HG03571 (cell line): ENCODE results near the gene FAHD1.
"Not testable (repeated sequence)": the region's sequence is repeated elsewhere in the genome, so short reads cannot be mapped to it uniquely, and the experiment has no call there.

Experiments used
- ATAC-seq: cut with Tn5 transposase; IDR thresholded peaks from one replicate; pipeline ENCODE4 v1.9.1; 2021; ENCODE audit not compliant: unreplicated experiment

Gene FAHD1

GRCh38 chr16:1788708-1789100, 38.3 kb upstream of the FAHD1 start:
- ATAC-seq: no peak

- no peak for ATAC-seq
Observed at GRCh38 chr16:1789643-1790045, 37.4 kb upstream of the FAHD1 start.

DNA sequence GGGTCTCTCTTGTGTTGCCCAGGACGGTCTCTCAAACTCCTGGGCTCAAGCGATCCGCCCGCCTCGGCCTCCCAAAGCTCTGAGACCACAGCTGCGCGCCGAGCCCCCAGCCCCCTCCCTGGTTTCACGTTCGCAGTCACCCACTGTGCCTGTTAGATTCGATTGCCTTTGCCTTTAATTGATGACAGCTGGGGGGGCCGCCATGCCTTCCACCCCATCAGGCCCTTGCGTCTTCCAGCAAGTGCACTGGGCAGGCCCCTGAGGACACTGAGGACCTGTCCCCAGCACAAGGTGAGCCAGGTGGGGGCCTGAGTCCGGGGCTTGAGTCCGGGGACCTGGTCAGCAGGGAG, 36.8 kb upstream of the FAHD1 start:
- ATAC-seq: no peak

DNA sequence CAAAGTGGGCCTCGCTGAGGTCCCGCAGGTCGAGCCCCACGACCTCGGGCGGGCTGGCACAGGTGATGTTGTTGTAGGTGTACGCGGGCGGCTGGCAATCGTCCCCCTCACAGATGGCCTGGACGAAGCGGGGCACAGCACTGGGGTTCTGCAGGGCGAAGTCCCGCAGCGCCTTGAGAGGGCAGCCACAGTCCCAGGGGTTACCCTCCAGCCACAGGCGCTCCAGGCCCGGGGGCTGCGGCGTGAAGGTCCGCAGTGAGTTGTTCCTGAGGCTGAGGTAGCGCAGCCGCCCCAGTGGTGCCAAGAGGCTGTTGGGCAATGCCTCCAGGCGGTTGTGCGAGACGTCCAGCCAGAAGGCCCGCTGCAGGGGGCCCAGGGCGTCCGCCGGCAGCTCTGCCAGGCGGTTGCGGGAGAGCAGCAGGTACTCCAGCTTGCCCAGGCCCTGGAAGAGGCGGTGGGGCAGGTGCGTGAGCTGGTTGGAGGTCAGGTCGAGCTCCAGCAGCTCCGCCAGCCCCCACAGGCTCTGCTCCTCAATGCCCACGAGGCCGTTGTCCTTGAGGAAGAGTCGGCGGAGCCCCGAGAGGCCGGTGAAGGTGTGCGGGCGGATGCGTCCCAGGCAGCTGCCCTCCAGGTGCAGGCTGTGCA, 36.3 kb upstream of the FAHD1 start:
- ATAC-seq: no peak

GRCh38 chr16:1791256-1791942, 35.6 kb upstream of the FAHD1 start:
- no peak for ATAC-seq

GRCh38 chr16:1791943-1792812, 34.8 kb upstream of the FAHD1 start:
- no peak for ATAC-seq

DNA sequence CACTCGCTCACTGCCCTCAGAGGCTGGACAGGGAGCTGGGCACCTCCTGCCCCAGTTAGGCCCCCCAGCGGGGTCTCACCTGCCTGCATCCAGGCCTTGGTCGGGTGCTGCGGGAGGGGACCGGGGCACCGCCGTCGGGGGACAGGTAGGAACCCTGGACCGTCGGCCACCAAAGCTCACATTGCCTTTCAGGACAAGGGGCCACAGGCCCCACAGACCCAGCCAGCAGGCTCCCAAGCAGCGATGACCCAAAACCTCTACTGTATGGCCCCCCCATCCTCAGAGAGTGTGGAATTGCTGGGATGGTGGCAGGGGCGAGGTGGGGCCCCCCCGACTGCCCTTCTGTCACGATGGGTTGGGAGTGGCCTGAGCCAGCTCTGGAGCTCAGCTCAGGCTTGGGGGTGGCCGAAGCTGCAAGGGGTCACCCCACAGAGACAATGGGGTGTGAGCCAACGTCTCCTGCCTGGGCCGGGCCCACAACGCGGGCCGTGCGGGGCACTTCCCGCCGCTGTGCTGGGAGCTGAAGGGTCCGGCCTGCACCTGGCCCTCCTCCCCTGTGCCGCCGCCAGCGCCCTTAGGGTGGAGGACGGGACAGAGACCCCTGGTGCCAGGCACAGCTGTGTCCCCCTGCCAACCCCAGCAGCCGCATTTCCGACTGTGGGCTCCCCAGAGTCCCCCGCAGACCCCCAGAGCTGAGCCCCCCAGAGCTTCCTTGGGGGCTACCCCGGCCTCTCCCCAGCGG, 34.0 kb upstream of the FAHD1 start:
- no peak for ATAC-seq

GRCh38 chr16:1793578-1794220, 33.3 kb upstream of the FAHD1 start, which contains the start of gene IGFALS:
IGFALS (minus strand) TSS chr16:1793705; CDS start chr16:1793652, 53 bp downstream.
- no peak for ATAC-seq

- ATAC-seq: no peak
Observed at GRCh38 chr16:1794221-1794871, 32.7 kb upstream of the FAHD1 start.

DNA sequence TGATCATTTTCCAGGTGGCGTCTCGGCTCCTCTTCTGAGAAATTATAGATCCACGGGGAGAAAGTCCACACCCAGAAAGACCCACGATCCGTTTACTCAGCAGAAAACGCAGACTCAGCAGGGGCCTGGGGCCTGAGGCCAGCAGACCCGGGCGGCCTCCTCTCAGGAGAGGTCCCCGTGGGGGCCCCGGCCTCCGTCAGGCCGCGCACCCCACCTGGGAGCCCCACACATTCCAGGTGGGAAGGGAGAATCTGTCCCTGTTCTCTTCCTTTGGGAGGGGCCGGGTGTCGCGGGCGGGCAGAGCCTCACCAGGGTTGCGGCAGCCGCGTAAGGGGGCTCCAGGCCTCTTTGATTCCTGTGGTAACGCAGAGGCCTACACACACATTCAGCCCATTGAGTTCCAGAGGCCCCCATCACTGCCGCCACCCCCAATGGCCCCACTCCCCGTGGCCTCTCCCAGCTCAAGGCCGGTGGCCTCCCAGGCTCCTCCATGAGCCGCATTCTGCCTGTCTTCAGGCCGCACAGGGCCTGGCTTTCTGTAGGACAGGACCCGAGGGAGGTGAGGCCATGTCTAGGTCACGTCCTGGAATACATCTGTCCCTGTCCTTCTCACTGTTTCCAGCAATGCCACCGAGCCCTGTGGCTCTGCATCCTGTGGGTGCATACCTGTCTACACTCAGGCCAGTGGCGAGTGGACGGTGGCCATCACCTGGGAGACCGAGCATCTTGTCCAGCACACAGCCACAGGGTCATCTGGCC, 31.9 kb upstream of the FAHD1 start:
- ATAC-seq: no peak

DNA sequence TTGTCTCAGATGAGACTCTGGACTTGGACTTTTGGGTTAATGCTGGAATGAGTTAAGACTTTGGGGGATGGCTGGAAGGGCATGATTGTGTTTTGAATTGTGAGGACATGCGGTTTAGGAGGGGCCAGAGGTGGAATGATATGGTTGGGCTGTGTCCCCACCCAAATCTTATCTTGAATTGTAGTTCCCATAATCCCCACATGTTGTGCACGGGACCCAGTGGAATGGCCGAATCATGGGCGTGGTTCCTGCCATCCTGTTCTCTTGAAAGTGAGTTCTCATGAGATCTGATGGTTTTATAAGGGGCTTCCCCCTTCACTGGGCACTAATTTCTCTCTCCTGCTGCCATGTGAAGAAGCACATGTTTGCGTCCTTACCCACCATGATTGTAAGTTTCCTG, 27.7 kb upstream of the FAHD1 start:
- ATAC-seq: not testable (repeated sequence)

GRCh38 chr16:1800701-1801100, 26.3 kb upstream of the FAHD1 start:
- ATAC-seq: no peak

DNA sequence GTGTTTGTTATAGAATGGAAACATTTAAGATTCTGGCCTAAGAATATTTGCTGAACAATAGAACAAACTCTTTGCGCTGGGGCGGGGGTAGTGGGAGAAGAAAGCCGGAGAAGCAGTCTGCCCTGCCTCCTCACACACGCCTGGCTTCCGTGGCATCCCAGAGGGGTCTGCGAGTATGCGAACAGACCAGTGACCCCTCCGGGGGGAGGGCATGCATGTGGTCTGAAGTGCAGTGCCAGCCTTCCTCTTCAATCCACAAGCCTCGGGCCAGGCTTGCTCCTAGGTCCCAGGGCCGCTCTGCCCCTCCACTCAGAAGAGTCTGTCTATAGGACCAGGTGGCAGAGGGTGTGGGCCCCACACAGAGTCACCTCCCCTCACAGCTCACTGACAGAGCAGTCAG, 19.4 kb upstream of the FAHD1 start:
- ATAC-seq: no peak

- ATAC-seq: no peak
Observed at GRCh38 chr16:1808691-1809090, 18.3 kb upstream of the FAHD1 start.

DNA sequence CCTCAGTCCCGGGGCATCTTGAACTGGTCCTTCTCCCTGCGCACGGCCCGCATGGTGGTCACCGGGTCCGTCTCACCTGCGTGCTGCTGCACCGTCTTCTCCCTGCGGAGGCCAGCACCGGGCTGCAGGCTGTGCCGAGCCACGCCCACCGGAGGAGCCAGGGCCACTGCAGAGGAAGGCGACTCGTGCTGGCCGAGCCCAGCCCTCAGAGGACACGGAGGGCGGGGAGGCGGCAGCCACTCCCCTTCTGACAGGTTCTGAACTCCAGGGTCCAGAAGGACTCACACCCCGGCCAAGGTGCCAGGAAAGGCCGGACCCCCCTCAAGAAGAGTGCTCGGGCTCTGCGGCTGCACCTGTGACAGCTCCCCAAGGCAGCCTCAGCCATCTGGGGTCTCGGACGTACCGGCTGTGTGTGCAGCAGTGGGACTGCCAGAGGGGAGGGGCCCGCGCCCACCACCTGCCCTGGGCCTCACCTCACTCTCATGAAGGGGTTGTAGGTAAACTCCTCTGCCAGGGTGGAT, 17.7 kb upstream of the FAHD1 start:
- no peak for ATAC-seq

DNA sequence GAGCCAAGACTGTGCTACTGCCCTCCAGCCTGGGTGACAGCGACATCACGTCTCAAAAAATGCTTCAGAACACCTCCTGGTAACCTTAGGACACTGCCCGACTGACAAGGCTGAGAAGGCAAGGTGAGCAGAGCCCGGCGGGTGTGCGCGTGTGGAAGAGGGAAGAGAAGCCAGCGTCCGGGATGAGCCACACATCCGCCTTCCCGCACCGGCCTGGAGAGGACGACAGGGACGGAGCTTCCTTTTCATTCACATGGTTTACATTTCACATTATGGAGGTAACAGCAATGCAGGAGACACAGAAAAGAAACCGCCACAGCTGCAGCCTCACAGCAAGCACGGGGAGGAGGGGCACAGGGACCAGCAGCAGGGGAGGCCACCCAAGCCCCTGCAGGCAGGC, 16.9 kb upstream of the FAHD1 start:
- no peak for ATAC-seq

- ATAC-seq: no peak
Observed at GRCh38 chr16:1810536-1810935, 16.5 kb upstream of the FAHD1 start.

- no peak for ATAC-seq
Observed at GRCh38 chr16:1812732-1813163, 14.3 kb upstream of the FAHD1 start.

DNA sequence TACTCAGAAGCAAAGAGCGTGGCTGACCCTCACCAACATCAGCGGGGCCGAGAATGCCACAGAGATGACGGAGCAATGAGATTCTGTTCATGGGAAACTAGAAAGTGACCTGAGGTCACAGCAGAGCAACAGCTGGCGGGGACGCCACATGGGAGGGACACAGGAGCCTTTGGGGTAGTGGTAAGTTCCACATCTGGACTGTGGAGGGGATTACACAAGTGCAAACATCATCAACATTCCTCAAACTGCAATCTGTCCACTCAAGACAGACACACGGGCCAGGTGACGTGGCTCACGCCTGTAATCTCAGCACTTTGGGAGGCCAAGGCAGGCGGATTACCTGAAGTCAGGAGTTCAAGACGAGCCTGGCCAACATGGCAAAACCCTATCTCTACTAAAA, 11.5 kb upstream of the FAHD1 start:
- no peak for ATAC-seq
